ENCODE measurements around the gene TMEM132D. TPM values are rescaled to one million over a fixed set of nuclear protein-coding genes. Genes with fewer than 3 reads are reported as not detected.

The TMEM132D gene
- total RNA-seq, 4 donors from 2014 or later, result 0.15 to 0.94 TPM; not detected in 2

- no peaks in the 10 kb centered on the region for H3K36me3 ChIP-seq
- no peak for ATAC-seq
- no peaks in the 10 kb centered on the region for H3K9me3 ChIP-seq
- WGBS, 2 donors (ENCODE audit: low coverage in 1 of 2), result 25 to 52% methylated on average over 8 of the region's 8 CpGs
- H3K4me3 ChIP-seq, result no peak overlapping the region
- TF ChIP-seq POLR2A (IDR thresholded peaks at IDR 0.05) (no peak), EP300 (IDR thresholded peaks at IDR 0.05) (no peak), CTCF (IDR thresholded peaks at IDR 0.05) (no peak)
- H3K27me3 ChIP-seq, result peaks cover 9% of the 10 kb centered on the region
- no peaks in the 10 kb centered on the region for H3K4me1 ChIP-seq
- H3K27ac ChIP-seq, result no peak overlapping the region
Observed at GRCh38 chr12:129815846-129816245, 88.0 kb downstream of the TMEM132D start.

- Histone ChIP-seq H3K27me3 (peaks cover 9% of the 10 kb centered on the region), H3K36me3 (no peaks in the 10 kb centered on the region), H3K4me1 (no peaks in the 10 kb centered on the region), H3K27ac (no peak overlapping the region), H3K4me3 (no peak overlapping the region), H3K9me3 (peaks cover 0 to 3% (median 0%) of the 10 kb centered on the region in 3 donors)
- no peak for ATAC-seq
- WGBS, 2 donors (ENCODE audit: low coverage in 1 of 2), result 73 to 74% methylated on average over 6 of the region's 7 CpGs
- TF ChIP-seq POLR2A (IDR thresholded peaks at IDR 0.05), result no peak
- no peak for TF ChIP-seq CTCF (IDR thresholded peaks at IDR 0.05)
- no peak for TF ChIP-seq POLR2AphosphoS5 (IDR thresholded peaks at IDR 0.05)
- TF ChIP-seq EP300 (IDR thresholded peaks at IDR 0.05), result no peak
Observed at GRCh38 chr12:129811963-129812362, 91.9 kb downstream of the TMEM132D start.

GRCh38 chr12:129807136-129807535 is 96.7 kb downstream of the TMEM132D start:
- 70 to 81% methylated on average over 8 to 10 of the region's 11 CpGs for WGBS, 2 donors (ENCODE audit: low coverage in 1 of 2)
- H3K27me3 ChIP-seq, result peaks cover 3% of the 10 kb centered on the region

GRCh38 chr12:129791396-129791795 is 112.4 kb downstream of the TMEM132D start:
- TF ChIP-seq POLR2AphosphoS5 (IDR thresholded peaks at IDR 0.05) (no peak), CTCF (IDR thresholded peaks at IDR 0.05) (no peak), EP300 (IDR thresholded peaks at IDR 0.05) (no peak), POLR2A (IDR thresholded peaks at IDR 0.05) (no peak)
- Histone ChIP-seq H3K4me1 (no peaks in the 10 kb centered on the region), H3K9me3 (no peaks in the 10 kb centered on the region), H3K36me3 (no peaks in the 10 kb centered on the region), H3K27me3 (peaks cover 40% of the 10 kb centered on the region), H3K27ac (no peak overlapping the region), H3K4me3 (no peak overlapping the region)
- 46 to 49% methylated on average over 4 to 5 of the region's 5 CpGs for WGBS, 2 donors (ENCODE audit: low coverage in 1 of 2)
- ATAC-seq, result no peak

More at GRCh38 chr12:129807136-129807535, 96.7 kb downstream of the TMEM132D start:
- H3K4me3 ChIP-seq, result no peak overlapping the region
- H3K9me3 ChIP-seq, result peaks cover 0 to 7% (median 0%) of the 10 kb centered on the region in 3 donors
- no peaks in the 10 kb centered on the region for H3K4me1 ChIP-seq
- ATAC-seq, result no peak
- no peaks in the 10 kb centered on the region for H3K36me3 ChIP-seq
- H3K27ac ChIP-seq, result no peak overlapping the region
- no peak for TF ChIP-seq POLR2AphosphoS5 (IDR thresholded peaks at IDR 0.05)
- TF ChIP-seq CTCF (IDR thresholded peaks at IDR 0.05), result no peak
- no peak for TF ChIP-seq POLR2A (IDR thresholded peaks at IDR 0.05)
- TF ChIP-seq EP300 (IDR thresholded peaks at IDR 0.05), result no peak

GRCh38 chr12:129790930-129791329 is 112.9 kb downstream of the TMEM132D start:
- Histone ChIP-seq H3K9me3 (peaks cover 0 to 4% (median 0%) of the 10 kb centered on the region in 3 donors), H3K4me1 (no peaks in the 10 kb centered on the region), H3K4me3 (no peak overlapping the region), H3K27me3 (peaks cover 45% of the 10 kb centered on the region), H3K36me3 (no peaks in the 10 kb centered on the region), H3K27ac (no peak overlapping the region)
- no peak for ATAC-seq
- TF ChIP-seq POLR2AphosphoS5 (IDR thresholded peaks at IDR 0.05) (no peak), EP300 (IDR thresholded peaks at IDR 0.05) (no peak), CTCF (IDR thresholded peaks at IDR 0.05) (no peak), POLR2A (IDR thresholded peaks at IDR 0.05) (no peak)

All from gastroesophageal sphincter (tissue), 4 donors.